B cell (primary cell): ENCODE data around the gene CEP44.

Experiments
- EZH2 ChIP-seq: IDR thresholded peaks from 2 replicates; pipeline ENCODE4 v1.6.1; 2012; ENCODE audit warnings: borderline replicate concordance, low read depth, mild to moderate bottlenecking, moderate library complexity, low read length; ENCODE audit not compliant: insufficient read depth, poor library complexity, severe bottlenecking
- TF ChIP-seq, protein P1 (sequence below): fragments of 200-600 bp; IDR thresholded peaks from one replicate; pipeline ENCODE4 v1.8.0; 2022; ENCODE audit warnings: antibody characterized with exemption, mild to moderate bottlenecking

DNA sequence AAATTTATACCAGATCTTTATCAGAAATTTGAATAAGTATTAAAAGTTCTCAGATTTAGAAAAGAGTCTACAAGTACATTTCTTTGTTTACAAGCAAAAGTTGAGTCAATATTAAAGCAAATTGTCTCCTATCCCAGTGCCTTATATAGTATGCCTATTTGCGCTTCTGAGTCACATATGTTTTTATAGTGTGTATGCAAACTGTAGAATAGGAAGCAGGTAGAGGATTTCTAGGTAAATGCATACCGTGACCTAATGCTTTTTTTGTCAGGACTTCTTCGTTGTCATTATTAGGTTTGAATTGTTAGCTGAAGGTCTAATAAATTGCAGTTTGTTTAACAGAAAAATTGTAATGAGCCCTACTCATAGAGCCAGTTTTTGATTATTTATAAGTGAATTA is 22.2 kb downstream of the CEP44 start:
- TF ChIP-seq, protein P1, sequence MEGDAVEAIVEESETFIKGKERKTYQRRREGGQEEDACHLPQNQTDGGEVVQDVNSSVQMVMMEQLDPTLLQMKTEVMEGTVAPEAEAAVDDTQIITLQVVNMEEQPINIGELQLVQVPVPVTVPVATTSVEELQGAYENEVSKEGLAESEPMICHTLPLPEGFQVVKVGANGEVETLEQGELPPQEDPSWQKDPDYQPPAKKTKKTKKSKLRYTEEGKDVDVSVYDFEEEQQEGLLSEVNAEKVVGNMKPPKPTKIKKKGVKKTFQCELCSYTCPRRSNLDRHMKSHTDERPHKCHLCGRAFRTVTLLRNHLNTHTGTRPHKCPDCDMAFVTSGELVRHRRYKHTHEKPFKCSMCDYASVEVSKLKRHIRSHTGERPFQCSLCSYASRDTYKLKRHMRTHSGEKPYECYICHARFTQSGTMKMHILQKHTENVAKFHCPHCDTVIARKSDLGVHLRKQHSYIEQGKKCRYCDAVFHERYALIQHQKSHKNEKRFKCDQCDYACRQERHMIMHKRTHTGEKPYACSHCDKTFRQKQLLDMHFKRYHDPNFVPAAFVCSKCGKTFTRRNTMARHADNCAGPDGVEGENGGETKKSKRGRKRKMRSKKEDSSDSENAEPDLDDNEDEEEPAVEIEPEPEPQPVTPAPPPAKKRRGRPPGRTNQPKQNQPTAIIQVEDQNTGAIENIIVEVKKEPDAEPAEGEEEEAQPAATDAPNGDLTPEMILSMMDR, result no peak
- TF ChIP-seq EZH2, result no peak
